HCT116 (cell line): Measurements from ENCODE around the gene FNDC8. TPM values are rescaled to one million over a fixed set of nuclear protein-coding genes. Genes with fewer than 3 reads are reported as not detected.

ENCODE experiments used
- ATAC-seq: fragments of 200-7000 bp; cut with Tn5 transposase; 2 replicates; pipeline ENCODE4 v1.9.1; 2020; ENCODE audit warnings: mild to moderate bottlenecking, moderate library complexity
- BruUV-seq: library from RNA; stranded (reverse); fragments of 400-500 nt; replicated peaks from 2 replicates; lab custom pipeline; 2021; lab: Mats Ljungman, UMichigan
- CTCF ChIA-PET: fragments of 300-600 bp; sonication (Branson Sonifier 250); formaldehyde crosslinking; loops from one replicate; lab custom pipeline; 2021; ENCODE audit warnings: antibody characterized with exemption; lab: Charles Lee
- POLR2A ChIA-PET: fragments of 300-600, 350-600 bp; sonication (Branson Sonifier 250); formaldehyde crosslinking; loops from one replicate; lab custom pipeline; 2021; ENCODE audit warnings: antibody characterized with exemption; lab: Charles Lee
- RAD21 ChIA-PET, 2 experiments: fragments of 300-600 bp; sonication (Branson Sonifier 250); formaldehyde crosslinking; loops; one replicate each; lab custom pipeline; 2023; ENCODE audit warnings: low total read pairs in 2 of 2; ENCODE audit not compliant: uncharacterized antibody in 2 of 2, unreplicated experiment in 2 of 2, low non-redundant PET in 1 of 2; lab: Charles Lee
- DNase-seq: peaks from one replicate; pipeline ENCODE4 v3.0.0-alpha.2; 2010; ENCODE audit warnings: low read depth, low spot score
- H2AFZ ChIP-seq: fragments of 200-600 bp; shearing (Covaris generic), sonication (generic); 2 replicates; pipeline ENCODE4 v1.6.1; 2017; ENCODE audit warnings: low read depth, mixed run types, mixed read lengths, antibody characterized with exemption, low read length; ENCODE audit not compliant: poor library complexity, severe bottlenecking
- H3K27ac ChIP-seq: 2 replicates; pipeline ENCODE4 v1.5.1; 2012; ENCODE audit warnings: low read depth, low read length
- H3K27me3 ChIP-seq: fragments of 200-600 bp; sonication (generic); 2 replicates; pipeline ENCODE4 v1.6.1; 2016; ENCODE audit warnings: mixed run types, low read length, mixed read lengths; ENCODE audit not compliant: insufficient read depth
- H3K36me3 ChIP-seq, 2 experiments: fragments of 200-500 bp in 1 of 2; fragments of 200-600 bp in 1 of 2; sonication (Bioruptor generic) in 1 of 2; sonication (generic) in 1 of 2; 2 replicates each; pipeline versions ENCODE4 v1.5.1 to v1.6.1; 2014 to 2016; ENCODE audit warnings: low read length in 2 of 2, inconsistent platforms in 1 of 2, mixed read lengths in 1 of 2, mixed run types in 1 of 2; ENCODE audit not compliant: insufficient read depth in 2 of 2, control insufficient read depth in 1 of 2
- H3K4me1 ChIP-seq, 2 experiments: fragments of 200-600 bp in 1 of 2; sonication (generic) in 1 of 2; 2 replicates each; pipeline versions ENCODE4 v1.5.1 to v1.6.1; 2012 to 2017; ENCODE audit warnings: low read length in 2 of 2, inconsistent platforms in 1 of 2, mild to moderate bottlenecking in 1 of 2, mixed read lengths in 1 of 2, mixed run types in 1 of 2, moderate library complexity in 1 of 2; ENCODE audit not compliant: insufficient read depth in 2 of 2, control insufficient read depth in 1 of 2
- H3K4me2 ChIP-seq: fragments of 200-600 bp; sonication (generic); 2 replicates; pipeline ENCODE4 v1.6.1; 2017; ENCODE audit warnings: mixed run types, low read length, mixed read lengths
- H3K4me3 ChIP-seq, 2 experiments: fragments of 200-600 bp in 1 of 2; sonication (generic) in 1 of 2; replicated peaks in 1 of 2; 2 replicates each; pipeline ENCODE4 v1.5.1; 2011 to 2016; ENCODE audit warnings: low read length in 2 of 2, control low read depth in 1 of 2, low read depth in 1 of 2, mild to moderate bottlenecking in 1 of 2, mixed read lengths in 1 of 2, mixed run types in 1 of 2
- H3K79me2 ChIP-seq: fragments of 200-600 bp; sonication (generic); 2 replicates; pipeline ENCODE4 v1.6.1; 2017; ENCODE audit warnings: mild to moderate bottlenecking, mixed run types, low read length, moderate library complexity, mixed read lengths; ENCODE audit not compliant: insufficient read depth
- H3K9ac ChIP-seq: fragments of 200-600 bp; sonication (generic); 2 replicates; pipeline ENCODE4 v1.6.1; 2016; ENCODE audit warnings: low read length, mixed read lengths
- H3K9me2 ChIP-seq: fragments of 200-600 bp; sonication (generic), shearing (Covaris generic); 2 replicates; pipeline ENCODE4 v1.6.1; 2017; ENCODE audit warnings: mixed run types, mild to moderate bottlenecking, moderate library complexity; ENCODE audit not compliant: insufficient read depth
- H3K9me3 ChIP-seq, 2 experiments: fragments of 200-500 bp in 1 of 2; fragments of 200-600 bp in 1 of 2; sonication (Bioruptor generic) in 1 of 2; sonication (generic) in 1 of 2; 2 replicates each; pipeline ENCODE4 v1.6.1; 2014 to 2017; ENCODE audit warnings: low read length in 2 of 2, mixed read lengths in 2 of 2, inconsistent platforms in 1 of 2, low read depth in 1 of 2, mild to moderate bottlenecking in 1 of 2, mixed run types in 1 of 2, moderate library complexity in 1 of 2; ENCODE audit not compliant: control insufficient read depth in 1 of 2, insufficient read depth in 1 of 2
- H4K20me1 ChIP-seq: fragments of 200-600 bp; sonication (generic), shearing (Covaris generic); 2 replicates; pipeline ENCODE4 v1.6.1; 2017; ENCODE audit warnings: mixed run types, mild to moderate bottlenecking, moderate library complexity; ENCODE audit not compliant: insufficient read depth
- ATF3 ChIP-seq: IDR thresholded peaks from 2 replicates; pipeline ENCODE4 v1.6.1; 2012
- CBX3 ChIP-seq: IDR thresholded peaks from 2 replicates; pipeline ENCODE4 v1.6.1; 2012; ENCODE audit warnings: low read depth
- CTCF ChIP-seq, 3 experiments: fragments of 200-600 bp in 1 of 3; sonication (generic) in 1 of 3; IDR thresholded peaks in 2 of 3; conservative IDR thresholded peaks in 1 of 3; 2 replicates each; pipeline ENCODE4 v1.5.1; 2012 to 2017; ENCODE audit warnings: low read depth in 2 of 3, low read length in 2 of 3, antibody characterized with exemption in 1 of 3, borderline replicate concordance in 1 of 3, control low read depth in 1 of 3, mild to moderate bottlenecking in 1 of 3, mixed read lengths in 1 of 3, mixed run types in 1 of 3, moderate library complexity in 1 of 3; ENCODE audit not compliant: insufficient read depth in 1 of 3
- EGR1 ChIP-seq: IDR thresholded peaks from 2 replicates; pipeline ENCODE4 v1.6.1; 2012; ENCODE audit warnings: low read depth
- EZH2 ChIP-seq: fragments of 200-600 bp; sonication (generic); IDR thresholded peaks from 2 replicates; pipeline ENCODE4 v1.6.1; 2017; ENCODE audit warnings: antibody characterized with exemption, mixed run types
- EZH2phosphoT487 ChIP-seq: fragments of 200-600 bp; IDR thresholded peaks from 2 replicates; pipeline ENCODE4 v1.6.1; 2018; ENCODE audit warnings: antibody characterized with exemption, borderline replicate concordance
- FOSL1 ChIP-seq: IDR thresholded peaks from 2 replicates; pipeline ENCODE4 v1.6.1; 2012; ENCODE audit warnings: low read depth
- JUND ChIP-seq: IDR thresholded peaks from 2 replicates; pipeline ENCODE4 v1.6.1; 2012
- MAX ChIP-seq: IDR thresholded peaks from 2 replicates; pipeline ENCODE4 v1.6.1; 2012
- POLR2A ChIP-seq: IDR thresholded peaks from 2 replicates; pipeline ENCODE4 v1.7.0; 2011; ENCODE audit warnings: borderline replicate concordance; ENCODE audit not compliant: insufficient read depth, insufficient read length; ENCODE audit errors: extremely low read depth
- POLR2AphosphoS5 ChIP-seq: IDR thresholded peaks from 2 replicates; pipeline ENCODE4 v1.6.1; 2011; ENCODE audit warnings: mild to moderate bottlenecking, low read depth, low read length, moderate library complexity
- RAD21 ChIP-seq: IDR thresholded peaks from 2 replicates; pipeline ENCODE4 v1.6.1; 2012; ENCODE audit warnings: low read depth, mild to moderate bottlenecking
- SIN3A ChIP-seq: IDR thresholded peaks from 2 replicates; pipeline ENCODE4 v1.6.1; 2012; ENCODE audit warnings: low read depth
- SP1 ChIP-seq: IDR thresholded peaks from 2 replicates; pipeline ENCODE4 v1.6.1; 2012; ENCODE audit warnings: low read depth
- SRF ChIP-seq: IDR thresholded peaks from 2 replicates; pipeline ENCODE4 v1.6.1; 2012; ENCODE audit warnings: low read depth
- YY1 ChIP-seq: IDR thresholded peaks from 2 replicates; pipeline ENCODE4 v1.6.1; 2011; ENCODE audit warnings: low read length, low read depth, moderate library complexity, mild to moderate bottlenecking; ENCODE audit not compliant: insufficient replicate concordance; ENCODE audit errors: extremely low read depth
- ZBTB33 ChIP-seq: IDR thresholded peaks from 2 replicates; pipeline ENCODE4 v1.6.1; 2011; ENCODE audit warnings: mild to moderate bottlenecking, low read length, moderate library complexity; ENCODE audit not compliant: insufficient replicate concordance; ENCODE audit errors: extremely low read depth
- ZFX ChIP-seq: fragments of 450-650 bp; IDR thresholded peaks from 2 replicates; pipeline ENCODE4 v1.6.1; 2017
- intact Hi-C: fragments of 100-400 bp; cut with micrococcal nuclease; formaldehyde crosslinking; loops from 2 replicates; pipeline ENCODE4 v1.10.0; 2022
- total RNA-seq: library from RNA; stranded (reverse); gene quantifications from one replicate; pipeline ENCODE4 v1.2.1, GENCODE V29; 2021; ENCODE audit not compliant: unreplicated experiment

The FNDC8 gene
- total RNA-seq, 1 experiment from 2014 or later: not detected

GRCh38 chr17:35141681-35142466, 20.5 kb downstream of the FNDC8 start, which contains the start of gene NLE1:
Gene NLE1, minus strand, starts transcription at chr17:35142303. Its CDS starts 28 bp downstream, at chr17:35142275.
- ChIA-PET POLR2A (no interaction called here), CTCF (no interaction called here)
- peak within 1 kb of the TSS; percentile 96 for H3K9ac ChIP-seq

More at GRCh38 chr17:35141681-35142466, 20.5 kb downstream of the FNDC8 start, which contains the start of gene NLE1:
- H3K4me2 ChIP-seq: peak within 1 kb of the TSS; percentile 93
- no peaks in the 10 kb centered on the region for H4K20me1 ChIP-seq
- TSS peak; percentile 75 for BruUV-seq
- RAD21 ChIA-PET: no interaction called here
- DNase-seq: peak; percentile 71
- no peak for TF ChIP-seq POLR2A
- TF ChIP-seq ATF3: no peak
- no peak for TF ChIP-seq EZH2
- TF ChIP-seq JUND: 0 out of 2 replicates have a peak, but pooled peaks have one; percentile 16
- no peak for TF ChIP-seq ZBTB33
- peak; percentile 63 to 83 (median 83) for TF ChIP-seq CTCF (IDR thresholded peaks at IDR 0.05 in 2 of 3, conservative IDR thresholded peaks at IDR 0.05 in 1 of 3; ENCODE audit: borderline replicate concordance in 1 of 3, insufficient read depth in 1 of 3, low read depth in 2 of 3, low read length in 2 of 3)
- no peak for TF ChIP-seq FOSL1
- no peak for TF ChIP-seq EZH2phosphoT487
- peak; percentile 57; the same call in 1 of the 2 replicates for TF ChIP-seq ZFX
- peak; percentile 15; the same call in 1 of the 2 replicates for TF ChIP-seq SP1
- peak; percentile 41 for TF ChIP-seq RAD21
- peak; percentile 90 for TF ChIP-seq CBX3
- peak; percentile 100 for TF ChIP-seq MAX
- peak; percentile 79 for TF ChIP-seq POLR2AphosphoS5
- no peak for TF ChIP-seq SRF
- peak; percentile 97 for TF ChIP-seq SIN3A
- TF ChIP-seq EGR1: peak; percentile 64
- TF ChIP-seq YY1: peak; percentile 92
- peaks cover 23 to 30% of the 10 kb centered on the region in 2 experiments for H3K36me3 ChIP-seq
- H3K4me3 ChIP-seq: peak within 1 kb of the TSS; percentile 97 to 99
- no peaks in the 10 kb centered on the region for H3K9me3 ChIP-seq
- peaks cover 46% of the 10 kb centered on the region for H3K79me2 ChIP-seq
- no peaks in the 10 kb centered on the region for H3K9me2 ChIP-seq
- no peaks in the 10 kb centered on the region for H3K27me3 ChIP-seq
- peak within 1 kb of the TSS; percentile 98 for H2AFZ ChIP-seq
- intact Hi-C loops: loop anchor here (1.0 kb wide), 2 partner anchors 102 to 391 kb away; no protein-coding TSS in a partner anchor
- peaks cover 3 to 10% of the 10 kb centered on the region in 2 experiments; a peak in 3 of 4 replicates for H3K4me1 ChIP-seq
- peak within 1 kb of the TSS; percentile 70 for H3K27ac ChIP-seq
- peak; percentile 93 for ATAC-seq
